ENCODE measurements around the gene NDUFB11.
"Not testable (repeated sequence)": the region's sequence is repeated elsewhere in the genome, so short reads cannot be mapped to it uniquely, and the experiment has no call there.

- not testable (repeated sequence) for TF ChIP-seq CTCF, EZH2, EZH2phosphoT487 (IDR thresholded peaks at IDR 0.05)
These were observed 27.9 kb downstream of the NDUFB11 start for GRCh38 chrX:47116551-47117110.
